ENCODE results near the gene CAMKK1.

The CAMKK1 gene

DNA sequence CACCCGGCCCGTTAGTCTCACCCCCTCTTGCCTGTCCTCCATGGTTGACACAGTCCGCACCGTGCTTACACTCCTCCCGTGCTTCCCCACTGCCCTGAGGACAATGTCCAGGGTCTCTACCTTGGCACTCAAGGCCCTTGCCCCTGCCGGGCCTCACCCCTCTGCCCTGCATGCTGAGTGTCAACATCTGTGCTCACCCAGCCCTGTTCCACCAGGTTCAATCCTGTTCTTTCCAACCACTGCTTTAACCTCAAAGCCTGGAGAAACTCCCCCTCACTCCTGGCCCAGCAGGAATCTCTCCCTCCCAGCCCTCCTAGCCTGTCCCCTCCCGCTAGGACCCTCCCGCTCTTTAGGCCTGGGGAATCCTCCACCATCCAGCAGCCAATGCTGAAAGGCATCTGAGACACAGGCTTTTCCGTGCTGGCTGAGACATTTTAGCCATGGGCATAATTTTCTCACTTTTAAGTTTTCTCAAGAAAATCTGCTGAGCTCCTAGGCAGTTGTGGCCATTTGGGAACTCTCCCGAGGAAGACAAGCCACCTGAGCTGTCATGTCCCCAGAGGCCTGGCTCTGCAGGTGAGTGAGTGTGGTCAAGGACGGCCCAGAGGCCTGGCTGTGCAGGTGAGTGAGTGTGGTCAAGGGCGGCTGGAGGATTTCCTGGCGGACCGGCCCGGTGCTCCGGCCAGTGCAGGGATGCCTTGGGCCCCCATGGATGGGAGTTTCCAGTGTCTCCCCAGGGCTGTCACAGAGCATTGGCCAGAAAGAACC lies 34.2 kb upstream of the CAMKK1 start:
- Histone ChIP-seq H3K4me3 (ENCODE audit: insufficient read depth, low read depth, low read length) (no peak overlapping the region), H3K9me3 (ENCODE audit: control insufficient read depth, low read length) (no peaks in the 10 kb centered on the region), H3K4me1 (ENCODE audit: control insufficient read depth, insufficient read depth, low read length) (peaks cover 19% of the 10 kb centered on the region), H3K27me3 (ENCODE audit: control insufficient read depth, insufficient read depth, low read length, poor library complexity, severe bottlenecking) (no peaks in the 10 kb centered on the region), H3K27ac (ENCODE audit: insufficient read depth, low read depth, low read length, poor library complexity, severe bottlenecking) (no peak overlapping the region), H3K36me3 (ENCODE audit: control insufficient read depth, insufficient read depth, low read length) (no peaks in the 10 kb centered on the region)
- 85 to 86% methylated on average over 16 of the region's 16 CpGs for WGBS, 2 experiments

DNA sequence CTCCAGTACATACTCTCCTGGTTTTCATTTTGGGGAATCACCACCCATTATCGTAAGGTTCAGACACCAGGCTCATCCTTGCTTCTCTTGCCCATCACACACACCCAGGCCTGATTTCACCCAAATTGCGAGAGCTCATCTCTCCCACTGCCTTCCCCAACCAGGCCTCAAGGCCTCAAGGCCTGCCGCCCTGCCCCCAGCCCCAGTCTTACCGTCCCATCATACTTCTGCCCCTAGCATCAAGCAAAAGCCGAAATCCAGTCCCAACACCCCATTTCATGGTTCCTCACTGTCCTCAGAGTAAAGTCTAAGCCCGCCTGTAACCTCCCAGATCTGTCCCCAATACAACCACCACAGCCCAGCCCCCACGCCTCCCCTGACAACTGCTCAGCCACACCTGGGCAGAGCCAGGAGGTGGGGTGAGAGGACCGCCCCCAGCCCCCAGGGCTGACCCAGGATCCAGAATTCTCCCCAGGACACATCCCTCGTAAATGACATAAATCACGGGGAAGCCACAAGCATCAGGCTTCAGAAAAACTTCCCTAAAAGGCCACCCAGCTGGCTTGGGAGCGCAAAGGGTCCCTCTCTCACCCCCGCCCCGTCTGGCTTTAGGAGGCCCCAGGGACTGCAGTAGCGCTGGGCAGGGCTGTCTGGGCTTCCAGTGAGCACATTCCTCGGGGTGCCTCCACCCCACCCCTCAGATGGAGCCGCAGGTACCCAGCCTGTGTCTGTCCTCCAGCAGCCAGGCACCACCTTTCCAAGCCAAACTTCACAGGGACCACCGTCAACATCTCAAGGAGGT lies 33.0 kb upstream of the CAMKK1 start:
- Histone ChIP-seq H3K27ac (ENCODE audit: insufficient read depth, low read depth, low read length, poor library complexity, severe bottlenecking) (no peak overlapping the region), H3K4me3 (ENCODE audit: insufficient read depth, low read depth, low read length) (no peak overlapping the region), H3K9me3 (ENCODE audit: control insufficient read depth, low read length) (no peaks in the 10 kb centered on the region), H3K27me3 (ENCODE audit: control insufficient read depth, insufficient read depth, low read length, poor library complexity, severe bottlenecking) (no peaks in the 10 kb centered on the region), H3K36me3 (ENCODE audit: control insufficient read depth, insufficient read depth, low read length) (no peaks in the 10 kb centered on the region), H3K4me1 (ENCODE audit: control insufficient read depth, insufficient read depth, low read length) (peaks cover 19% of the 10 kb centered on the region)
- WGBS, 2 experiments, result 86 to 87% methylated on average over 17 of the region's 17 CpGs

DNA sequence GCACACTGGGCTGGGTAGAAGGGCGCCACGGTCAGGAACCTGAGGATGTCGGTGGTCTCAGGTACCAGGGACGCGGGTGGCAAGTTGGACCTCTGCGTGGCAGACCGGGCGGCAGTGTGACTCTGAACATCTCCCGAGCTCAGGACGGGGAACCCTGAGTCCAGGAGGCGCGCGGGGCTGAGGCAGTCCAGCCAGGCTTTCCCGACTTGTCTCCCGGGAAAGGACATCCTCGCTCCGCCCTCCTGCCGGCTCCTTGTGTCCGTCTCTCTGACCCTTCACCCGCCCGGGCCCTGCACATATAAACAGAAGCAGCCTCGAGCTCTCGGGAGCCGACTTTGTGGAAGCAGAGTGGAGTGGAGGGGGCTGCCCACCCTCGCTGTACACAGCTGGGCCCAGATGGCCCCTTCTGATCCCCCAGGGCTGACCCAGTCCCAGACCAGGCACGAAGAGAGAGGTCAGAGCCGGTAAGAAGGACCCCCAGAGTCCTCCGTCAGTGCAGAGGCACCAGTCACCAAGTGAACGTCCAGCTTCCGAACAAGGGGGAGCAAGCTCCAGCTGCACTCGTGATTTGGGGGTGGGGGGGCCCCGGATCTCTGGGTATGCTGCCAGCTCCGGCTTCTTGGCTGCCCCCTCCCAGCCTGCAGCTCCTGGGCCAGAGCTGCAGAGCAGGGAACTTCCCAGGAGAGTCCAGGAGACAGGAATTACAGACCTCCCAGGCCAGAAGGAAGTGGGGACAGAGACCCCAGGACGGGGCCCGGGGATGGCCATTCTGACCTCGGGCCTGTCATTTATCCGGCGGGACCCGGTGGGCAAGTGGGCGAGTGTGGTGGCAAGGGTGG lies 31.9 kb upstream of the CAMKK1 start:
- H3K27me3 ChIP-seq (ENCODE audit: control insufficient read depth, insufficient read depth, low read length, poor library complexity, severe bottlenecking), result no peaks in the 10 kb centered on the region
- 92% methylated on average over 40 of the region's 40 CpGs for WGBS, 2 experiments
- no peak overlapping the region for H3K4me3 ChIP-seq (ENCODE audit: insufficient read depth, low read depth, low read length)
- H3K9me3 ChIP-seq (ENCODE audit: control insufficient read depth, low read length), result no peaks in the 10 kb centered on the region
- no peaks in the 10 kb centered on the region for H3K36me3 ChIP-seq (ENCODE audit: control insufficient read depth, insufficient read depth, low read length)
- peaks cover 19% of the 10 kb centered on the region for H3K4me1 ChIP-seq (ENCODE audit: control insufficient read depth, insufficient read depth, low read length)
- no peak overlapping the region for H3K27ac ChIP-seq (ENCODE audit: insufficient read depth, low read depth, low read length, poor library complexity, severe bottlenecking)

DNA sequence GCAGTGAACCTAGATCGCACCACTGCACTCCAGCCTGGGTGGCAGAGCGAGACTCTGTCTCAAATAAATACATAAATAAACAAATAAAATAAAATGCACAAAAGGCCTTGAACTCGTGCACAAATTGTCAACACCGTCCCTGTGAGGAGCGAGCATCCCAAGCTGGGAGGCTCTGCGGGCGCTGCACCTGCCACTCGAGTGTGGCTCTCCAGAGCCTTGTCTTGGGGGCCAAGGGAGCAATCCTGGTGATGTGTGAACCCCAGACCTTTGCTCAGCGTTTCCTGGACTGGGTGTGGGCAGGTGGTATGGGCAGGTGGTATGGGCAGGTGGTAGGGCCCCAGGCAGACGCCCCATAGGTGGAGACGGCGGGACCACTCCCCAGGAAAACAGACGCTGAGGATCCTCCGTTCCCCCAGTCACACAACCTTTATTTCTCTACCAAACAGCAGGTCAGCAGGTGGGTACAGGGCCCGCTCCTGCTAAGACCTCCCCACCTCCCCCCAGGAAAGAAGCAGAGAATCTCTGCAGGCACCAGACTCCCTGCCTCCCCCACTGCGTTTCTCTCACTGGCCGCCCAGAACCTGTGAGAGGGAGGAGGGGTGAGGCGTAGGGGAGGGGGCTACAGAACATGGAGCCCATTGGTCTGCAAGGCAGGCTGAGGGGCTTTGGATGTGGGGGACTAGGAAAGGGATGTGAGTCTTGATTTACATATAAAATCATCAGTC lies 30.8 kb upstream of the CAMKK1 start:
- no peak overlapping the region for H3K4me3 ChIP-seq (ENCODE audit: insufficient read depth, low read depth, low read length)
- H3K36me3 ChIP-seq (ENCODE audit: control insufficient read depth, insufficient read depth, low read length), result no peaks in the 10 kb centered on the region
- WGBS, 2 experiments, result 87 to 88% methylated on average over 18 of the region's 18 CpGs
- no peaks in the 10 kb centered on the region for H3K9me3 ChIP-seq (ENCODE audit: control insufficient read depth, low read length)
- H3K27ac ChIP-seq (ENCODE audit: insufficient read depth, low read depth, low read length, poor library complexity, severe bottlenecking), result no peak overlapping the region
- H3K27me3 ChIP-seq (ENCODE audit: control insufficient read depth, insufficient read depth, low read length, poor library complexity, severe bottlenecking), result no peaks in the 10 kb centered on the region
- peaks cover 19% of the 10 kb centered on the region for H3K4me1 ChIP-seq (ENCODE audit: control insufficient read depth, insufficient read depth, low read length)

DNA sequence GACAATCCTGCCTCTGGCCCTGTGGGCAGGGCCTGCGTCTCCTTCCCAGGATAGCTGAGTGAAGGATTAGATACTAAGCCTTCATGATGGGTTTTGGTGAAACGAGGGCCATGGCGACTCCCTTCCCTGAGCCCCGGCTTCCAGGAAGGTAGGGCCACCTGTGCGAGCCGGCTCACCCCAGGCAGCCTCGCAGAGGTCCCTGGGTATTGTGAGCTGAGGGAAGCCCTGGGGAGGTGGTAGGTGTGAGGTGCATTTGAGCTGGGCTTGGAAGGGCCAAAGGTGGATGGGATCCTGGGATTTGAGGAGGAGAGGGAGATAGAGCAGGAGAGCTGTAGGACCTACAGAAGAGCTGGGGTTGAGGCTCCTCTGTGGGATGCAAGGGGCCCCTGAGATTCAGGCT lies 29.9 kb upstream of the CAMKK1 start:
- WGBS, 2 experiments, result 95% methylated on average over 7 of the region's 7 CpGs
- no peaks in the 10 kb centered on the region for H3K36me3 ChIP-seq (ENCODE audit: control insufficient read depth, insufficient read depth, low read length)
- H3K4me3 ChIP-seq (ENCODE audit: insufficient read depth, low read depth, low read length), result no peak overlapping the region
- H3K9me3 ChIP-seq (ENCODE audit: control insufficient read depth, low read length), result no peaks in the 10 kb centered on the region
- no peak overlapping the region for H3K27ac ChIP-seq (ENCODE audit: insufficient read depth, low read depth, low read length, poor library complexity, severe bottlenecking)
- H3K4me1 ChIP-seq (ENCODE audit: control insufficient read depth, insufficient read depth, low read length), result peaks cover 16% of the 10 kb centered on the region
- H3K27me3 ChIP-seq (ENCODE audit: control insufficient read depth, insufficient read depth, low read length, poor library complexity, severe bottlenecking), result no peaks in the 10 kb centered on the region

DNA sequence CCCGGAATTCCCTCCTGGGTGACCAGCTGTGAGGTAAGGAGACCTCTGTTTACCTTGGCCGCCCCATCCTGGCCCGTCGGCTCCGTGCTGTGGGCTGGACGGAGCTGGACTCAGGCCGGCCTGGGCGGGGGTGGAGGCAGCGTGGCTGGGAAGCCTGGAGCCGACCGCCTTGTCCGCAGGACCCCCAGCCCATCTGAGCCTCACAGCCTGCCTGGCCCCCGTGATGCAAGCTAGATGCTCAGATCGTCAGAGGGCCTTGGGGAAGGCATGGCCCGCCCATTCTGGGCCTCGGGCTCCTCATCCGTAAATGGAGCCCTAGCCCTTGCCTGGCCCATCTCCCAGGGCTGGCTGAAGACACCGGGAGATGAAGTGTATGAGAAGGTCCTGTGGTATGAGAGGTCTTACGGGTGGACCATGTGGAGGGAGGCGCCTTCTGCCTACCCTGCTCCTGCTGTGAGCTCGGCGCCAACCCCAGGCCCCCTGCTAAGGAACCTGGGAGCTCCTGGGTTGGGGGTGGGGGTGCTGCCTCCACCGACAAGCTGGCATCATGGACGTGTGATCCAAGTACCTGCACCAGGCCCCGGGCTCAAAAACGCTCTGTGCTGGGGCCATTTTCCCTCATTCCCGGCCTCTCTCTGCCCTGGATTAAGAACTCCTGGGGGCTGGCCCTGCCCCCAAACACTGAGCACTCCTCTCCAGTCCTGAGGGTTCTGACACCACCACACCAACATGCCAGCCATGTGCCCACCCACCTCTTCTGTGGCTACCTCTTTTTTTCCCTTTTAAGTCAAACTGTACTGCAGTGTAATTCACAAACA lies 28.9 kb upstream of the CAMKK1 start:
- H3K36me3 ChIP-seq (ENCODE audit: control insufficient read depth, insufficient read depth, low read length), result no peaks in the 10 kb centered on the region
- no peaks in the 10 kb centered on the region for H3K27me3 ChIP-seq (ENCODE audit: control insufficient read depth, insufficient read depth, low read length, poor library complexity, severe bottlenecking)
- no peaks in the 10 kb centered on the region for H3K9me3 ChIP-seq (ENCODE audit: control insufficient read depth, low read length)
- no peak overlapping the region for H3K4me3 ChIP-seq (ENCODE audit: insufficient read depth, low read depth, low read length)
- no peak overlapping the region for H3K27ac ChIP-seq (ENCODE audit: insufficient read depth, low read depth, low read length, poor library complexity, severe bottlenecking)
- WGBS, 2 experiments, result 90 to 91% methylated on average over 27 of the region's 27 CpGs
- peaks cover 6% of the 10 kb centered on the region for H3K4me1 ChIP-seq (ENCODE audit: control insufficient read depth, insufficient read depth, low read length)

DNA sequence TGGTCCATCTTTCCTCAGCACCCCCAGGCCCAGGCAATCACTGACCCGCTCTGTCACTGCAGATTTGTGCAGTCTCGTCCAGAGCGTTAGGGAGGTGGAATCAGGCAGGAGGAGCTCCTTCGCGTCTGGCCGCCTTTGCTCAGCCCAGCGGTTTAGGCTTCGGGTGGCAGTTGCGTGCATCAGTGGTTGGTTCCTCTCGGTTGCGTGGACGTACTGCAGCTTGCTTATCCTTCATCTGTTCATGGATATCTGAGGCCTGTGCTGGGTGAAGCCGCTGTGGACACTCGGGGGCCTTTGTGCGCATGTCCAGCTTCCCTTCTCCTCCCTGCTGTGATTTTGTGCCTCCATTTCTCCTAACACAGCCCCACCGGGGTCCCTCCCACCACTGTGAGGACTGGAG lies 28.2 kb upstream of the CAMKK1 start:
- no peaks in the 10 kb centered on the region for H3K27me3 ChIP-seq (ENCODE audit: control insufficient read depth, insufficient read depth, low read length, poor library complexity, severe bottlenecking)
- no peak overlapping the region for H3K4me3 ChIP-seq (ENCODE audit: insufficient read depth, low read depth, low read length)
- H3K36me3 ChIP-seq (ENCODE audit: control insufficient read depth, insufficient read depth, low read length), result no peaks in the 10 kb centered on the region
- H3K9me3 ChIP-seq (ENCODE audit: control insufficient read depth, low read length), result no peaks in the 10 kb centered on the region
- peaks cover 6% of the 10 kb centered on the region for H3K4me1 ChIP-seq (ENCODE audit: control insufficient read depth, insufficient read depth, low read length)
- WGBS, 2 experiments, result 90 to 94% methylated on average over 16 of the region's 16 CpGs
- no peak overlapping the region for H3K27ac ChIP-seq (ENCODE audit: insufficient read depth, low read depth, low read length, poor library complexity, severe bottlenecking)

DNA sequence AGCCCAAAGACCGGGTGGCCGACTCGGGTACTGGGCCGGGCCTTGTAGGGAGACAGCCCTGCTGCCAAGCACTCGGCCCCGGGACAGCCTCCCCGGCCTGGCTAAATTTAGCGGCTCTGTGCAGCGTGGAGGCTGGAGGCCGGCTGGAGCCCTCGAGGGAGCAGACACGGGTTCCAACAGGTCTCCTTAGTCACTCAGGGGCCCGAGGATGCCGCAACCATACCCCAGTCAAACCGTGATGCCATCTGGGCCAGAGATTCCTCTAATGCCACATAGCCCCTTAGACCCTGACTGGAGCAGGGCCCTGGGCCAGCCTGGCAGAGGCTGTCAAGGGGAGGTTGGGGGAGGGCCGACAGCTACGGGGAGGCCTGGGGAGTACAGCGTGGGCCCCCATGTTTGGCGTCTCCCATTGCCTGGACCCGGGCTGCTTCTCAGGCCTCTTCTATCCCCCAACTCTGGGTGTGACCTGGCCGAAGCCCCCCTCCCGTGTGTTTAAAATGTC lies 26.3 kb upstream of the CAMKK1 start:
- 93 to 94% methylated on average over 22 of the region's 22 CpGs for WGBS, 2 experiments
- Histone ChIP-seq H3K9me3 (ENCODE audit: control insufficient read depth, low read length) (no peaks in the 10 kb centered on the region), H3K27me3 (ENCODE audit: control insufficient read depth, insufficient read depth, low read length, poor library complexity, severe bottlenecking) (no peaks in the 10 kb centered on the region), H3K4me3 (ENCODE audit: insufficient read depth, low read depth, low read length) (no peak overlapping the region), H3K36me3 (ENCODE audit: control insufficient read depth, insufficient read depth, low read length) (no peaks in the 10 kb centered on the region), H3K4me1 (ENCODE audit: control insufficient read depth, insufficient read depth, low read length) (no peaks in the 10 kb centered on the region), H3K27ac (ENCODE audit: insufficient read depth, low read depth, low read length, poor library complexity, severe bottlenecking) (no peak overlapping the region)

Data from ectodermal cell (in vitro differentiated cells).